HG02798 (cell line): ENCODE data around the gene FHAD1.

Source experiments
- ATAC-seq: cut with Tn5 transposase; IDR thresholded peaks from one replicate; pipeline ENCODE4 v1.9.1; 2021; ENCODE audit warnings: mild to moderate bottlenecking; ENCODE audit not compliant: unreplicated experiment, poor library complexity

Gene FHAD1

GRCh38 chr1:15323351-15323988 is 76.4 kb downstream of the FHAD1 start:
- no peak for ATAC-seq

DNA sequence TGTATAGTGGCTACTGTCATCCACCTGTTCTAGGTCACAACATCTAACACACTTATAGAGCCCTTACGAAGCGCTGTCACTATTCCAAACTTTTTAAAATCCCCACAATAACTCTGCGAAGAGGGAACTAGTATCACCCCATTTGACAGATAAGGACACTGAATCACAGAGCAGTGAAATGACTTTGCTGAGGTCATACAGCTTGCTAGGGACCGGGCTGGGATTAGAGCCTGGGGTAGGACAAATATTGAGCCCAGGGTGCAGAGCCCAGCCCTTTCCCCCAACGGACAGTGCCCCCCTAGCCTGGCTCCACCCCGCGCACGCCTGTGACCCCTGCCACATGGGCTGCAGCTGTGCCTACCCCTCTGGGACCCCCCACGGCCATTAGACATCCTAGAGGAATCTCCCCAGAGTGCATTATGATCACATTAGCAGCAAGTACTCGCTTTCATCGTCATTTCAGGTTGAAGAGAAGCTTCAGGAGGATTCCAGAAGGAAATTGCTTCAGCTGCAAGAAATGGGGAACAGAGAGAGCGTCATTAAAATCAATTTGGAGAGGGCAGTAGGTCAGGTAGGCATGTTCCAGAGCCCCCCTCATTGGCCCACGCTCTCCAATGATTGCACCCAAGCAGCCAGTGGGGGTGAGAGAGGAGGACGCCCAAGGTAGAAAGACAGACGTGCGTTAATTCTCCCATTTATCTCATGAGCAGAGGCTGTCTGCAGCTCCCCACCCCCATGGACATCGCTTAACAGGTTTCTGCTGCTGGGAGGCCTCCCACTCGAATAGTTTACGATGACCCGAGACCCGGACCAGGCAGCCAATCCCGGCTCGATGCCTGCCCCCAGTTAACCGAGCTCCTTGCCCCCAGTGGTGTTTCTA is 77.2 kb downstream of the FHAD1 start:
- no peak for ATAC-seq

DNA sequence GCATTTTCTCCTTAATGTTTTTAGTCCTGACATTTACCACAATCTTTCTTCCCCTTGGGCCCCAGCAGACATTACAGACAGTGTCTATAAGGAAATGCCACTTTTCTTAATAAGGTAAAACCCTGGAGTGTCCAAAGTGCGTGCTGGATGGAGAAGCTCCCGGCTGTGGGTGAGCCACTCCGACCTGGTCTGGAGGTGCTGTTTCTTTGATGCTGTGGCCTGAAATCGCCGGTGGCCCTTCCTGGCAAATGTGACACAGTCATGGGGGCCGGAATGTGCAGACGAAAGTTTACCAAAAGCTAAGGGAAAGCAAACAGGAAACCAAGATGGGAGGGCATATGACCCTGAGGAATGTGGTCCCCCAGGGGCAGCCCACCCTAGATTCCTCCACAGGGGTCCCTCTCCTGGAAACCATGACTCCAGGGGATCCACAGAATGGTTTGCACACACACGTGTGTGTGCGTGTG is 77.9 kb downstream of the FHAD1 start:
- no peak for ATAC-seq

DNA sequence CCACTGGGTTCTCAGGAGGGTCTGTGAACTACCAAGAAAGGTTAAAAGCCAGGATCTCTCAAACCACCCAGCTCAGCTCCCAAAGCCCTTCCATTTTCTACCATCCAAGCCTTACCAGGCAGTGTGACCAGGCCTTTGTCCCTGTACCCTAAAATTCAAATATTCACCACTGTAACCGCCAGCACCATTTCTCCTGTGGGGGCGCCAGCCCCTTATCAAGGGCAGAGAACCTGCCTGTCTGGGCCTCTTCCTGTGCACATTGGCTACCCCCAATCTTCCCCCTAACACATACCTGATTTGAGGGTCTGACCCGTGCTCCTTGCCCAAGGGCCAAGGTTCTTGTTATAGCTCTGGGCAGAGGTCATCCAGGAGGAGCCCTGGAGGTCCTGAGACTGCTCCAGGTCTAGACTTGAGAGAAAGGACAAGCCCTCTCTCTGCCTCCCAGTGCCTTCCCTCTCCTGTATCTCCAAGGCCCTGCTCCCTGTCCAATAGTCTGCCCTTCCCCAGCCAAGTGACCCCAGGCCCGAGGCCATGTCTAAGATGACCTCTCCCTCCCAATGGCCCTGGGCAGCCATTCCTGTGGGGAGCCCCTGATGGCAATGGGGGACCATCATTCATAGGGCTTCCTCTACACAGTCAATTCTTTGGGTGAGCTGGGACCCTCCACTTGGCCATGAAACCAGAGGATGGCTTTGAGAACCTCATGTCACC is 78.5 kb downstream of the FHAD1 start:
- ATAC-seq = no peak

GRCh38 chr1:15326691-15327588 is 79.9 kb downstream of the FHAD1 start:
- no peak for ATAC-seq

DNA sequence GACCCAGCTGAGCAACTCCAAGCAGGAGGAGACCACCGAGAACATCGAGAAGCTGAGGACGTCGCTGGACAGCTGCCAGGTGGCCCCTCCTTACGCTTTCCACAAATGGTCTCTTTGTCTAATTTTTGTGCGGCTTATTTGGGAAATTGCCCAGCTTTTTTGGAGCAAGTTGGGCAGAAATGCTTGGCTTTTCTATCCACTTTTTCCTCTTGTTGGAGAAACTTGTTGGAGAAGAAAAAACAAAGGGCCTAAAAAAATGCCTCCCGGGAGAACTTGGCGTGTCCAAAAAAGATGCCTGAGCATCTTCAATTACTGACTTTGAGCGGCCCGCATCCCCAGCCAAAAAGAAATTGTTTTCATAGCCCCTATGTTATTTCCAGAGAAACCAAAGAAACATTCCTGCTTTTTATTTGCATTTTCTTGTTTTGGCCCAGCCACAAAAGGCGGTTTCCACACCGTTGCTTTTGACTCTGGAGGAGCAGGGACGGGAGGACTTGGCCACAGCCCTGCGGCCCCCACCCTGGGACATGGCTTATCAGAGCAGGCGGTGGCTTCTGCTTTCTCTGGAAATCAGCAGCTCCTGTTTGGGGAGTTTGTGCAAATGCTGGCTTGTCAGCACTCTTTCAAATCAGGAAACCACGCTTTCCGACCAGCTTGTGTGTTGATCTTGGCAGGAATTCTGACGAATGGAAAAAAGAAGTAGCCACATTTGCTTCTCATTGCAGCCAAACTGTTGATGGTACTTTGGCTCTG is 81.5 kb downstream of the FHAD1 start:
- no peak for ATAC-seq

DNA sequence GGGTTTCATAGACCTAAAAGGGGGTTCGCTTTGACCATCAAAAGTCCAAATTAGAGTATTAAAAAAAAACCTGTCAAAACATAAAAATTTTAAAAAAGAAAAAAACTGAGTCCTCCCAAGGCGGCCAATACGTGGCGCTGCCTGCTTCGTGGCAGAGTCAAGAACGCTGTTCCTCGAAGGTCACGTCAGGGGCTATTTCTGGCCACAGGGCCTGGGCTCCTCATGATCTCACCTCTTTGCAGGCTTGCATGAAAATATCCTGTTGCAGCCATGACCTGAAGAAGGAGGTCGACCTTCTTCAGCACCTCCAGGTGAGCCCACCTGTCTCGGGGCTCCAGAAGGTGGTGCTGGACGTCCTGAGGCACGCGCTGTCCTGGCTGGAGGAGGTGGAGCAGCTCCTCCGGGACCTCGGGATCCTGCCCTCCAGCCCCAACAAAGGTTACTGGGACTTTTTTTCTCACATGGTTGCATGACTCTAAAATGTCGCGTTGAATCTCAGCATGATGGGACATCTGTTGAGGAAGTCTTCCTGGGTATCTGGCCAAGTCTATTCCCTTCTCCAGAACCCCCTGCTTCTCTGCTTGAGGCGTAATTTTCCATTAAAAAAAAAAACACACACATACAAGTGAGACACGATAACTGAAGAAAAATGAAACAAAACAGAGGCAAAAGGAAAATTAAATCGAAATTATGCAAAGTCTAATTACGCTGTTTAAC is 82.2 kb downstream of the FHAD1 start:
- ATAC-seq = no peak

DNA sequence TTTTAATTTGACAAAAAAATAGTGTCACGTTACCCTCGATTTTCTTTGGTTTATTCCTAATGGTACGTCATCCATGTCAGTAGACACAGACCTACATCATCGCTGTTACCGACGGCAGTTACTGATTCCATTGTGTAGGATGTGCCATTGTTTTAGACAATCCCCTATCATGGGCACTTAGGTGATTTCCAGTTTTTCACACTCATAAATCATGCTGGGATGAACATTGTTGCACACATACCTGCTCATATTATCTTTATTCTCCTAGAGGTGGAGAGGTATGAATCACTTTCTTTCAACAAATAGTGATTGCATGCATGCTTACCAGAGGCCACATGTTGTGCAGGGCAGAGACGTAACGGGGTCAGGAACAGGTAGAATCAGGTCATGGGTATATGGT is 83.0 kb downstream of the FHAD1 start:
- ATAC-seq = no peak

- no peak for ATAC-seq
Measured at GRCh38 chr1:15331180-15331579, 84.2 kb downstream of the FHAD1 start.

GRCh38 chr1:15331734-15332133 is 84.7 kb downstream of the FHAD1 start:
- no peak for ATAC-seq

DNA sequence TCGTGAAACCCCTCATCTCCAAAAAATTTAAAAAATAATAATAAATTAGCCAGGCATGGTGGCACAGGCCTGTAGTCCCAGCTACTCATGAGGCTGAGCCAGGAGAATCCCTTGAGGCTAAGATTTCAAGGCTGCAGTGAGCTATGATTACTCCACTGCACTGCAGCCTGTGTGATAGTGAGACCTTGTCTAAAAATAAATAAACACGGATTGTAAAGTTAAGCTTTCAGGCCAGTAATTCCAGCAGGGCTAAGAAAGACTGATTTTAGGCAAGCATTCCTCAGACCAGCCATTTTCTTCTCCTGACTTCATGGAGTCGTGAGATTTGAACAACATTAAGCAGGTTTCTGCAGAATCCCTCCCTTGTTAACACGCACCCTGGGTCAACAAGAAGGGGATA is 85.5 kb downstream of the FHAD1 start:
- no peak for ATAC-seq

GRCh38 chr1:15332952-15333715 is 86.1 kb downstream of the FHAD1 start:
- ATAC-seq = no peak

GRCh38 chr1:15334995-15335394 is 88.0 kb downstream of the FHAD1 start:
- ATAC-seq = no peak

GRCh38 chr1:15336866-15337265 is 89.8 kb downstream of the FHAD1 start:
- no peak for ATAC-seq

GRCh38 chr1:15337656-15338402 is 90.8 kb downstream of the FHAD1 start:
- no peak for ATAC-seq

- no peak for ATAC-seq
Measured at GRCh38 chr1:15339570-15339969, 92.5 kb downstream of the FHAD1 start.

DNA sequence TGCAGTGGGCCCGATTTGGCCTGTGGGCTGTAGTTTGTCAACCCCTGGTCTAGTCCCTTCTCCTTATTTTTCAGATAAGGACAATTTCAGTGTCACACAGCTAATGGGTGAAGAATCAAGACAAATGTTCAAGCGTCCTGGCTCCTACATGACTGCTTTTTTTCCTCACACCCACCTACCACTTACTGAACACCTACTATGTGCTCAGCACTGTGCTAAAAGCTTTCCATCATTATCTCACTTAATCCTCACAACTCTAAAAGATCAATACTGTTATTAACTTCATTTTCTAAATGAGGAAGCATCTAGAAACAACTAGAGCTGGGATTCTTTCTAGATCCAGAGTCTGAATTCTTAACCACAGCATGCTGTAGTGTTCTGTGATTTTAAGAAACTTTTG is 94.2 kb downstream of the FHAD1 start:
- no peak for ATAC-seq
